Thymus (tissue), 2 donors: ENCODE results near the gene GNG12. TPM values are rescaled to one million over a fixed set of nuclear protein-coding genes. Genes with fewer than 3 reads are reported as not detected.

Experiments used
- polyA plus RNA-seq: library from polyadenylated mRNA; stranded (reverse); fragments of 200-250 nt; gene quantifications from one replicate; pipeline ENCODE4 v1.2.3, GENCODE V29; 2013
- total RNA-seq: library from RNA; stranded (reverse); fragments of 120-200 nt; gene quantifications from one replicate; pipeline ENCODE4 v1.2.4, GENCODE V29; 2013
- donor health status: healthy.

GNG12 gene
- total and polyA plus RNA-seq, 2 donors, result 14.8 to 19.3 TPM

Other genes with a start within 250 kb of the GNG12 start
- gene GADD45A, start 148.3 kb downstream of the GNG12 start, total RNA-seq, result 17.8 TPM
- 182 TPM for gene GADD45A, start 148.3 kb downstream of the GNG12 start, polyA plus RNA-seq
- 1.2 TPM for gene DIRAS3, start 217.2 kb upstream of the GNG12 start, total RNA-seq
- 7.3 TPM for gene DIRAS3, start 217.2 kb upstream of the GNG12 start, polyA plus RNA-seq